Caco-2 (cell line): Measurements from ENCODE around the gene CARD14. TPM values are rescaled to one million over a fixed set of nuclear protein-coding genes. Genes with fewer than 3 reads are reported as not detected.

Experiments used
- BruUV-seq: library from RNA; stranded (reverse); fragments of 400-500 nt; replicated peaks from 2 replicates; lab custom pipeline; 2021; lab: Mats Ljungman, UMichigan
- CTCF ChIA-PET: fragments of 300-600 bp; sonication (Branson Sonifier 250); formaldehyde crosslinking; loops from one replicate; lab custom pipeline; 2022; ENCODE audit warnings: antibody characterized with exemption; lab: Charles Lee
- POLR2A ChIA-PET: fragments of 300-600 bp; sonication (Branson Sonifier 250); formaldehyde crosslinking; loops from one replicate; lab custom pipeline; 2022; ENCODE audit warnings: antibody characterized with exemption; lab: Charles Lee
- DNase-seq, 2 experiments: peaks; one replicate each; pipeline versions ENCODE4 v3.0.0 to v3.0.0-alpha.2; 2020 to 2022
- H3K27me3 ChIP-seq: replicated peaks from 2 replicates; pipeline ENCODE4 v1.6.0; 2011; ENCODE audit warnings: low read length; ENCODE audit not compliant: control insufficient read depth, insufficient read depth
- H3K36me3 ChIP-seq: 2 replicates; pipeline ENCODE4 v1.5.1; 2011; ENCODE audit warnings: low read length; ENCODE audit not compliant: control insufficient read depth, insufficient read depth
- H3K4me1 ChIP-seq: fragments of 250-450 bp; sonication (Bioruptor Pico); 2 replicates; pipeline ENCODE4 v1.5.1; 2020; ENCODE audit warnings: mild to moderate bottlenecking
- H3K4me3 ChIP-seq: 2 replicates; pipeline ENCODE4 v1.5.1; 2011; ENCODE audit warnings: low read depth, mild to moderate bottlenecking, control low read depth, low read length
- H3K9me3 ChIP-seq: fragments of 250-450 bp; sonication (Bioruptor Pico); 2 replicates; pipeline ENCODE4 v1.5.1; 2020; ENCODE audit warnings: mild to moderate bottlenecking, moderate library complexity
- H3K27ac Mint-ChIP-seq: one replicate; pipeline ENCODE4 v1.8.0; 2022; ENCODE audit warnings: mixed read lengths; ENCODE audit not compliant: unreplicated experiment
- H3K27me3 Mint-ChIP-seq: one replicate; pipeline ENCODE4 v1.8.0; 2022; ENCODE audit warnings: mixed read lengths; ENCODE audit not compliant: insufficient read depth, unreplicated experiment
- H3K36me3 Mint-ChIP-seq: one replicate; pipeline ENCODE4 v1.8.0; 2022; ENCODE audit warnings: mild to moderate bottlenecking, mixed read lengths; ENCODE audit not compliant: insufficient read depth, unreplicated experiment
- H3K4me1 Mint-ChIP-seq: one replicate; pipeline ENCODE4 v1.8.0; 2022; ENCODE audit warnings: low read depth, mixed read lengths; ENCODE audit not compliant: unreplicated experiment
- H3K4me3 Mint-ChIP-seq: one replicate; pipeline ENCODE4 v1.8.0; 2022; ENCODE audit warnings: mild to moderate bottlenecking, moderate library complexity, mixed read lengths; ENCODE audit not compliant: unreplicated experiment
- H3K9me3 Mint-ChIP-seq: one replicate; pipeline ENCODE4 v1.8.0; 2022; ENCODE audit warnings: mixed read lengths; ENCODE audit not compliant: unreplicated experiment
- intact Hi-C: fragments of 100-400 bp; cut with micrococcal nuclease; formaldehyde crosslinking; loops from one replicate; pipeline ENCODE4 v1.10.0; 2022; ENCODE audit not compliant: unreplicated experiment
- total RNA-seq: library from RNA; stranded (reverse); gene quantifications from 2 replicates; pipeline ENCODE4 v1.2.3, GENCODE V29; 2022
- TF ChIP-seq, protein P1 (sequence below), 2 experiments: fragments of 200-600 bp in 1 of 2; IDR thresholded peaks; 1 replicate in 1 of 2; 2 replicates in 1 of 2; pipeline versions ENCODE4 v1.5.1 to v1.8.0; 2011 to 2022; ENCODE audit warnings: antibody characterized with exemption in 1 of 2, control low read depth in 1 of 2, inconsistent platforms in 1 of 2, low read depth in 1 of 2, low read length in 1 of 2, mild to moderate bottlenecking in 1 of 2, moderate library complexity in 1 of 2; ENCODE audit not compliant: insufficient read depth in 1 of 2, severe bottlenecking in 1 of 2, unreplicated experiment in 1 of 2

Gene CARD14
- total RNA-seq, 1 experiment from 2014 or later = 1.3 TPM

- H3K27ac Mint-ChIP-seq = no peak overlapping the region
- ChIA-PET CTCF (no interaction called here), POLR2A (no interaction called here)
- H3K27me3 Mint-ChIP-seq = no peaks in the 10 kb centered on the region
- intact Hi-C loops = no loop called here
- peaks cover 26% of the 10 kb centered on the region for H3K9me3 ChIP-seq
- no peaks in the 10 kb centered on the region for H3K27me3 ChIP-seq
- BruUV-seq = no TSS peak
- no peaks in the 10 kb centered on the region for H3K4me1 Mint-ChIP-seq
- H3K4me3 Mint-ChIP-seq = no peak overlapping the region
- H3K9me3 Mint-ChIP-seq = peaks cover 13% of the 10 kb centered on the region
- H3K36me3 ChIP-seq = no peaks in the 10 kb centered on the region
- no peaks in the 10 kb centered on the region for H3K4me1 ChIP-seq
- peaks cover 54% of the 10 kb centered on the region for H3K36me3 Mint-ChIP-seq
- no peak overlapping the region for H3K4me3 ChIP-seq
- DNase-seq = no peak
- TF ChIP-seq, protein P1, sequence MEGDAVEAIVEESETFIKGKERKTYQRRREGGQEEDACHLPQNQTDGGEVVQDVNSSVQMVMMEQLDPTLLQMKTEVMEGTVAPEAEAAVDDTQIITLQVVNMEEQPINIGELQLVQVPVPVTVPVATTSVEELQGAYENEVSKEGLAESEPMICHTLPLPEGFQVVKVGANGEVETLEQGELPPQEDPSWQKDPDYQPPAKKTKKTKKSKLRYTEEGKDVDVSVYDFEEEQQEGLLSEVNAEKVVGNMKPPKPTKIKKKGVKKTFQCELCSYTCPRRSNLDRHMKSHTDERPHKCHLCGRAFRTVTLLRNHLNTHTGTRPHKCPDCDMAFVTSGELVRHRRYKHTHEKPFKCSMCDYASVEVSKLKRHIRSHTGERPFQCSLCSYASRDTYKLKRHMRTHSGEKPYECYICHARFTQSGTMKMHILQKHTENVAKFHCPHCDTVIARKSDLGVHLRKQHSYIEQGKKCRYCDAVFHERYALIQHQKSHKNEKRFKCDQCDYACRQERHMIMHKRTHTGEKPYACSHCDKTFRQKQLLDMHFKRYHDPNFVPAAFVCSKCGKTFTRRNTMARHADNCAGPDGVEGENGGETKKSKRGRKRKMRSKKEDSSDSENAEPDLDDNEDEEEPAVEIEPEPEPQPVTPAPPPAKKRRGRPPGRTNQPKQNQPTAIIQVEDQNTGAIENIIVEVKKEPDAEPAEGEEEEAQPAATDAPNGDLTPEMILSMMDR (IDR thresholded peaks at IDR 0.05; ENCODE audit: insufficient read depth in 1 of 2, low read depth in 1 of 2, low read length in 1 of 2, severe bottlenecking in 1 of 2, unreplicated experiment in 1 of 2) = no peak
Measured at GRCh38 chr17:80233202-80233601, 63.4 kb downstream of the CARD14 start.

GRCh38 chr17:80236911-80237310 is 67.1 kb downstream of the CARD14 start:
- CTCF ChIA-PET = no interaction called here

DNA sequence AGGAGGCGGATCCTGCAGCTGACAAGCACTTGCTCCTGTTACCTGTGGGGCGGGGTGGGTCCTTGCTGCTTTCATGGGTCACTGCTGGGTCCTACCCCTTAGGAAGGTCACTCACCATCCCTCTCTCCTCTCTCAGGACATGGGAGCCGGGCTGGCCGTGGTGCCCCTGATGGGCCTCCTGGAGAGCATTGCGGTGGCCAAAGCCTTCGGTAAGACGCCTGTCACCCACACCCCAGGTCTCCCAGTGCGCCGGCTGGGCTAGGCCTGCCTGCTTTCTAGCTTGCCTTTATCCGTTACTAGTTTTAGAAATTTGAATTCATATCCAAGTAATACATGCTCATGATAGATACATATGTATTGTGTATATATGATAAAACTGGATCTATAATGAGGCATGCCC is 67.6 kb downstream of the CARD14 start:
- no peaks in the 10 kb centered on the region for H3K36me3 ChIP-seq
- peaks cover 13% of the 10 kb centered on the region for H3K9me3 ChIP-seq
- H3K27me3 Mint-ChIP-seq = no peaks in the 10 kb centered on the region
- POLR2A ChIA-PET = no interaction called here
- H3K4me1 ChIP-seq = no peaks in the 10 kb centered on the region
- no peaks in the 10 kb centered on the region for H3K4me1 Mint-ChIP-seq
- H3K27me3 ChIP-seq = no peaks in the 10 kb centered on the region
- no peak overlapping the region for H3K4me3 Mint-ChIP-seq
- CTCF ChIA-PET = no interaction called here
- H3K9me3 Mint-ChIP-seq = peaks cover 7% of the 10 kb centered on the region
- intact Hi-C loops = no loop called here
- TF ChIP-seq, protein P1 (IDR thresholded peaks at IDR 0.05; ENCODE audit: insufficient read depth in 1 of 2, low read depth in 1 of 2, low read length in 1 of 2, severe bottlenecking in 1 of 2, unreplicated experiment in 1 of 2) = no peak
- no peak overlapping the region for H3K27ac Mint-ChIP-seq
- H3K4me3 ChIP-seq = no peak overlapping the region
- no TSS peak for BruUV-seq
- DNase-seq = no peak
- H3K36me3 Mint-ChIP-seq = peaks cover 55% of the 10 kb centered on the region

More at GRCh38 chr17:80236911-80237310, 67.1 kb downstream of the CARD14 start:
- Histone ChIP-seq H3K4me1 (no peaks in the 10 kb centered on the region), H3K9me3 (peaks cover 18% of the 10 kb centered on the region), H3K36me3 (no peaks in the 10 kb centered on the region), H3K27me3 (no peaks in the 10 kb centered on the region), H3K4me3 (no peak overlapping the region)
- no peak overlapping the region for H3K4me3 Mint-ChIP-seq
- intact Hi-C loops = no loop called here
- no peak overlapping the region for H3K27ac Mint-ChIP-seq
- TF ChIP-seq, protein P1 (IDR thresholded peaks at IDR 0.05; ENCODE audit: insufficient read depth in 1 of 2, low read depth in 1 of 2, low read length in 1 of 2, severe bottlenecking in 1 of 2, unreplicated experiment in 1 of 2) = no peak
- peaks cover 58% of the 10 kb centered on the region for H3K36me3 Mint-ChIP-seq
- BruUV-seq = no TSS peak
- no peaks in the 10 kb centered on the region for H3K27me3 Mint-ChIP-seq
- H3K9me3 Mint-ChIP-seq = peaks cover 12% of the 10 kb centered on the region
- no peak for DNase-seq
- POLR2A ChIA-PET = no interaction called here
- no peaks in the 10 kb centered on the region for H3K4me1 Mint-ChIP-seq
